ENCODE results near the gene SERPINB5.

DNA sequence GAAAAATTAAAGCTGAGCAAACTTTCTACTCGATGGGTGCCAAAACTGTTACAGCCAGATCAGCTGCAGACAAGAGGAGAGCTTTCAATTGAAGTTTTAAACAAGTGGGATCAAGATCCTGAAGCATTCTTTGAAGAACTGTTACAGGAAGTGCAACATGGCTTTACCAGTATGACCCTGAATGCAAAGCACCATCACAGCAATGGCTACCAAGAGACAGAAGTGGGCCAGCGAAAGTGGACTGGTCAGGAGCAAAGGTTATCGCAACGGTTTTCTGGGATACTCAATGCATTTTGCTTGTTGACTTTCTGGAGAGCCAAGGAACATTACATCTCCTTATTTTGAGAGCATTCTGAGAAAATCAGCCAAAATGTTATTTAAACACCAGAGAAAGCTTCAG is 9.1 kb upstream of the SERPINB5 start:
- TF ChIP-seq POLR2AphosphoS5 (IDR thresholded peaks at IDR 0.05; ENCODE audit: low read depth, low read length): no peak
- no peak for TF ChIP-seq TAF1 (IDR thresholded peaks at IDR 0.05; ENCODE audit: low read depth, low read length)
- no peak for TF ChIP-seq POLR2A (IDR thresholded peaks at IDR 0.05; ENCODE audit: low read depth, low read length)
- no peak for TF ChIP-seq POU2F2 (IDR thresholded peaks at IDR 0.05; ENCODE audit: low read depth, low read length)

Measured in GM12891 (cell line).